GM04504 (cell line): ENCODE measurements around the gene TMCO4.

Source experiments
- DNase-seq: peaks from one replicate; pipeline ENCODE4 v3.0.0-alpha.2; 2012; ENCODE audit warnings: low read depth

TMCO4 gene

DNA sequence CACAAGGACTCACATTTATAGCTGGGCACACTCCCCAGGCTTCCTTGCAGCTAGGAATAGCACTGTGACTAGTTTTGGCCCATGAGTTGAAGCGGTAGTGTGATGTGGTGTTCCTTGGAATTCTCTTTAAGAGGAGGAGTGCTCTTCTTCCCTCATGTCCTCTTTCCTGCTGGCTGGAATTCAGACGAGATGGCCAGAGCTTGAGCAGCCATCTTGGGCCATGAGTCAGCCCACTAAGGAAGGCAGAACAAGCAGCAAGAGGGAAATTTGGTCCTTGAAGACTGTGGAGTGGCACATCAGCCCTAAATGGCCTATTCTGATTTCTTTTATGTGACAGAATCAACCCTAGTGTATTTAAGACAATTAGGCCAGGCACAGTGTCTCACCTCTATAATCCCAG is 115.0 kb downstream of the TMCO4 start:
- no peak for DNase-seq

DNA sequence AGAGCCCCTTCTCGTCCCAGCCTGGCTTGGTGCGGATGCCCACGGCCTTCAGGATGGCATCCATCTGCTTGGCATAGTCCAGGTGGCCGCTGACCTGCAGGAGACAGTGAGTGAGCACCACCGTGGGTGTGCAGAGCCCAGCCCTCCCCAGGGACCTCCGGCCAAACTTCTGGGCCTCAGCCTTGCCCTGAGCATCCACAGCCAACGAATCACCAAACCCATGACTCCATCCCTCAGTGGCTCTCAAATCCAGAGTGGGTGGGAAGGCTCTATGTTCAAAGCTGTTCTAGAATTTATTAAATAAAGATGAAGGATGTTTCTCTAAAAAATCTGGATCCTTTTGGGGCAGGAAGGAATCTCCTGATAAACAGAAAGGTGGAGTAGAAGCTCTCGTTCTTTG is 116.4 kb downstream of the TMCO4 start:
- DNase-seq, result no peak

DNA sequence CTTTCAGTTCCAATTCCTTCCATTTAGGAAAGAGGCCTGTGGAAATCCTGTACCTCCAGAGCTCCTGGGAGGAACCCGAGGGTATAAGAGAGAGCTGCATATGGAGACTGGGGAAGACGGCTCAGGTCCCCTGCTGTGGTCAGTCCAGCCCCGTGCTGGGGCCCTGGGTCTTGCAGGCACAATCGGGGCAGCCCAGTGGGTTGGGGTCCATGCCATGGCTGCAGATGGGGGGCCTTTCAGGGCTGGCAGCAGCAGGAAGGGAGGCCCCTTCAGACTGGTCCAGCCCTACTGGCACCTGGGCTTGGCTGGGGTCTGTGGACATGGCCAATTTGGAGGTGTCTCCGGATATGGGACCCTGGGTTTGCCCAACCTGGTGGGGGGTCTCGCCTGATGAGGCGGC is 116.8 kb downstream of the TMCO4 start:
- no peak for DNase-seq

DNA sequence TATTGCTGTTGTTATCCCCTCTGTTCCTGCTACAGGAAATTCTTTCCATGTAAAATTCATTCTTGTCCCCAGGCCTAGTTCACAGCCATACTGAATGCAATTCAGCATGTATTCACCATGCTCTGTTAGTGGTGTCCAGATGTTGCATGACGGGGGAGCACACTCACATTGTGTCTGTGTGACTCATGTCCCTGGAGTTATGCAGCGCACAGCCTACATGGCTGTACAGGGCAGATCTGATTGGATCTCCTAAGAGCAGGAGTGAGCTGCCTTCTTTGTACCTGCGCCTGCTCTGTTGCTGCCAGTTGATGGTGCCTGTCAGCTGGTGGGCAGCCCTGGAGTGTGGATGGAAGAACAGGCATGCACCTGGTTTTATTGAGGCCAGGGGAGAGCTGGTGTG is 117.5 kb downstream of the TMCO4 start:
- DNase-seq, result peak; percentile 82

DNA sequence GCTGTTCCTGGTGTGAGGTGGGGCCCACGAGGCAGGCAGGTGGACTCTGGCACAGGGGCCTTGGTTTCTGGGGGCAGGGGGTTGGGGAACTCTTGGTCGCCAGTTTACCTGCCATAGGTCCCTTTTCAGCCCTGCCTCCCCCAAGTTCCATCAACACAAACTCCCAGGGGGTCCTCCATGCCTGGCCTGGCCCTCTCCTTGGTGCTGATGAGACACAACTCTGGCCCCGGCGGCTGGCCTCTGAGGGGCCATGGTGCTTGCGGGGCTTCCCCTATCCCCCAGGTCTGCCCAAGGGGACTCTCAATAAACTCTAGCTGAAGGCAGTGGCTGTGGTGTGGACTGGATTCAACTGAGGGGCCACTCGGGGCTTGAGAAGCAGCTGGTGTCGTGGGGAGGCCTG is 119.1 kb downstream of the TMCO4 start:
- DNase-seq, result no peak

DNA sequence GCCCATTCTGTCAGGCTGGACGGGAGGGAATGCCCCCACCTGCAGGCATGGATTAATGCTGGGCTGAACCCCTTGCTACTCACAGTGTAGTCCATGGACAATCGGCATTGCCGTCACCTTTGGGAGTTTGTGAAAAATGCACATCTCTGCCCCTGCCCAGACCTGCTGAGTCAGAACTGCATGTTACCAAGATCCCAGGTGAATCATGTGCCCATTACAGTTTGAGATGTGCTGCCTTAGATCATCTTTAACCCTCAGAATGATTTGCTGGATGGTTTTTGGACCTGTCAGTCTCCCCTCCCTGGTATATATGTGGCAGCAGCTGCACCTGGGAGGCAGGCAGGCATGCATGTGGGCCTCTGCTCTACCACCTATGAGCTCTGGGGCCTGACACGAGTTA is 120.0 kb downstream of the TMCO4 start:
- no peak for DNase-seq

DNA sequence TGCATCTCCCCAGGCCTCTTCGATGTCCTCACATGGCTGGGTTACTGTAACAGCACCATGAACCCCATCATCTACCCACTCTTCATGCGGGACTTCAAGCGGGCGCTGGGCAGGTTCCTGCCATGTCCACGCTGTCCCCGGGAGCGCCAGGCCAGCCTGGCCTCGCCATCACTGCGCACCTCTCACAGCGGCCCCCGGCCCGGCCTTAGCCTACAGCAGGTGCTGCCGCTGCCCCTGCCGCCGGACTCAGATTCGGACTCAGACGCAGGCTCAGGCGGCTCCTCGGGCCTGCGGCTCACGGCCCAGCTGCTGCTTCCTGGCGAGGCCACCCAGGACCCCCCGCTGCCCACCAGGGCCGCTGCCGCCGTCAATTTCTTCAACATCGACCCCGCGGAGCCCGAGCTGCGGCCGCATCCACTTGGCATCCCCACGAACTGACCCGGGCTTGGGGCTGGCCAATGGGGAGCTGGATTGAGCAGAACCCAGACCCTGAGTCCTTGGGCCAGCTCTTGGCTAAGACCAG is 120.7 kb downstream of the TMCO4 start:
- no peak for DNase-seq

DNA sequence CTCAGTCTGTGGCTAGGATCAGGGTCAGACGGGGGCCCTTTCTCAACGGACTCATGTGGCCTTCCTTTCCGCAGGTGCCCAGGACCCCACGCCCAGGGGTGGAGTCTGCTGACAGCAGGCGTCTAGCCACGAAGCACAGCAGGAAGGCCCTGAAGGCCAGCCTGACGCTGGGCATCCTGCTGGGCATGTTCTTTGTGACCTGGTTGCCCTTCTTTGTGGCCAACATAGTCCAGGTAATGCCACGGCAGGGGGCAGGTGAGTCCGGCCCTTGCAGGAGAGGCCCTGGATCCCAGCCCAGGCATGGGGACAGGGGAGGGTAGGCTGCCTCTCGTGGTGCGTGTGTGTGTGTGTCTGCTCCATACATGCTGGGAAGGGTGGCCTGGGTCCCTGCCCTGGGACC is 121.2 kb downstream of the TMCO4 start:
- no peak for DNase-seq

DNA sequence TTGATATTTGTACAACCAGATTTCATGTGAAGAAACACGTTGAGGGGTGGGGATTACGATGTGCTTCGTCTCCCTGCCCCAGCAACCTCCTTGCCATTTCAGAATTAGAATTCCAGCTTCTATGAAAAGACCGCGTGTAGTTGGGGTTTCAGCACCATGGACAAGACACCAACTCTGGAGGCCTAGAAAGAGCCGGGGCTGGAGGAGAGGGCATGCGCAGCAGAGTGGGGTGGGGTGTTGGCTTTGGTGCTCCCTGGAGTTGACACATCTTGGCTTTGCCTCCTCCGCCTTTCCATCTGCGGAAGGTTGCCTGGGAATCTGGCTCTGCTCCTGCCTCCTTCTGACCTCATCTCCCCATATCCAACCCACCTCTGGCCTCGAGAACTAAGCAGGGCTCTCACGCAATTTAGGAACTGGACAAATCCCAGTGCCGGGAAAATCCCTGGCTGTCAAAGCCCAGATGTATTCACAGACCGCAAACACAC is 123.2 kb downstream of the TMCO4 start:
- DNase-seq, result peak; percentile 87

DNA sequence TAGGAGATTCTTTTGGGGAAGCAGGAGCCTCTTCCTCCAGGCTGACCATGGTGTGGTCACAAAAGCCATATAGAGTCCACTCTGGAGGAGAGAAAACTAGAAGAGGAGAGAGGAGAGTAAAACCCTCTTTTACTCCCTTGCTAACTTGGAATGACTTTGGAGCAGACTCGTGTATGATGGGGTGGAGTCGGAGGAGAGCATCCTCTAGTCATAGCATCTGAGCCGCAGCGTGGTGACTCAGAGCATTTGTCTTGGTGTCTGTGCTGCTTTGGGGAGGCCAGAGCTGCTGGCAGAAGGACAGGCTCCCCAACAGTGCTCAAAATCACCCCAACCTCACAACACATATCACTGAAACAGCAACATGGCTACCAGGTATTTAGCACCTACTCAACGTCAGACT is 123.9 kb downstream of the TMCO4 start:
- DNase-seq, result no peak

DNA sequence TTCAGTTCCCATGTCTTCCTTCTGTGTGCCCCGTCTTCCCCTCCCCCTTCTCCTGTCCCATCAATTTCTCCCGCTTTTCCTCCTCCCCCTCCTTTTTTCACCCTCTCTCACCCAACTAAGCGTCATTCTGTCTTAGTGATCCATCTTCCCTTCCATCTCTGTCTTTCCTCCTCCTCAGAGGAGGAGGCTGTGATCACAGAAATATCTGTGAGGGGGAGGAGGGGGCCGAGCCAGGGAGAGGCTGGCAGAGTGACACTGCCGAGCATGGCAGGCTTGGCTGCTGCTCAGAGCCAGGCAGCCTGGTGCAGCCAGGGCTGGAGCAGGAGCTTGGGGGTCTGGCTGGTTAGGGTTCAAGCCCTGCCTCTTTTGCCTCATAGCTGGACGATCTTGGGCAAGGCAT is 127.5 kb downstream of the TMCO4 start:
- no peak for DNase-seq

DNA sequence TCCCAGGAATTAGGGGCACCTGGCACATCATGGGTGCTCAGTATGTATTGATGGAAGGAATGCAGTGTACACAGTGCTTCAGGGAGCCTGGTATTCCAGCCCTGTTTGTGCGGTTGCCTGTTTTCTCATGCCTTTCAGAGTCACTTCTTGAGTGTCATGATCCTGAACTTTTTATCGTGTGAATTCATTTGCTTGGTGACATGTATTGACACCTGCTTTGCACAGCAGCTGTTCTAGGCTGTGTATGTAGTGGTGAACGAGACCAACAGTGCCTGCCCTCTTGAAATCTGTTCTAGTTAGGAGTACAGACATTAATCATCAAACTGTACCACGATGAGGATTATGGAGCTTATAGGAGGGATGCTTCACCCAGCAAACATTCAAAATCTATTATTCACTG is 128.9 kb downstream of the TMCO4 start:
- no peak for DNase-seq

DNA sequence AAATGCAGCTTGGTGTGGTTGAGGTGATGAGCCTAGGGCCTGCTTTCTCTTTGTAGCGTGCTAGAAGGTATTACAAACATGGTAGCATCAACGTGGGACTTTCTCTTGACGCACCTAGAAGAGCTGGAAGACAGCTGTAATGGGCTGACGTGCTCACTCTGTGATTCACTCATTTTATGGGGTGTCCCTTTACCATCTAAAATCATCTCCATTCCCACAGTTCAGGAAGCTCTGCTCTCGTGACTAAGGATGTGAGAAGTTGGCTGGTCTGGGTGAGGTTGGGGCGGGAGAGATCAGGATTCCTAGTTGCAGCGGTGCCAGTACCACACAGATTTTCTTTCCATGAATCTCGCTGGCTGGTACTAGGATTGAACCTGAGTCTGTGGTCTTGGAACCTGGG is 130.8 kb downstream of the TMCO4 start:
- no peak for DNase-seq

DNA sequence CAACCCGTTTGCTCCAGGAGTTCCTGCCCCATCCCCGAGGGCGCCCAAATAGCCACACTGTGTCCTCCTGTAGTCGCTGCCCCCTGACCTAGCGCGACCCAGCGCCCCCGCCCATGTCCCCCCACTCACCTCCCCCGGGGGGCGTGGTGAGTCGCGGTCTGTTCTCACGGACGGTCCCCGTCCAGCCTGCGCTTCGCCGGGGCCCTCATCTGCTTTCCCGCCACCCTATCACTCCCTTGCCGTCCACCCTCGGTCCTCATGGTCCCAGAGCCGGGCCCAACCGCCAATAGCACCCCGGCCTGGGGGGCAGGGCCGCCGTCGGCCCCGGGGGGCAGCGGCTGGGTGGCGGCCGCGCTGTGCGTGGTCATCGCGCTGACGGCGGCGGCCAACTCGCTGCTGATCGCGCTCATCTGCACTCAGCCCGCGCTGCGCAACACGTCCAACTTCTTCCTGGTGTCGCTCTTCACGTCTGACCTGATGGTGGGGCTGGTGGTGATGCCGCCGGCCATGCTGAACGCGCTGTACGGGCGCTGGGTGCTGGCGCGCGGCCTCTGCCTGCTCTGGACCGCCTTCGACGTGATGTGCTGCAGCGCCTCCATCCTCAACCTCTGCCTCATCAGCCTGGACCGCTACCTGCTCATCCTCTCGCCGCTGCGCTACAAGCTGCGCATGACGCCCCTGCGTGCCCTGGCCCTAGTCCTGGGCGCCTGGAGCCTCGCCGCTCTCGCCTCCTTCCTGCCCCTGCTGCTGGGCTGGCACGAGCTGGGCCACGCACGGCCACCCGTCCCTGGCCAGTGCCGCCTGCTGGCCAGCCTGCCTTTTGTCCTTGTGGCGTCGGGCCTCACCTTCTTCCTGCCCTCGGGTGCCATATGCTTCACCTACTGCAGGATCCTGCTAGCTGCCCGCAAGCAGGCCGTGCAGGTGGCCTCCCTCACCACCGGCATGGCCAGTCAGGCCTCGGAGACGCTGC is 133.9 kb downstream of the TMCO4 start:
- no peak for DNase-seq

DNA sequence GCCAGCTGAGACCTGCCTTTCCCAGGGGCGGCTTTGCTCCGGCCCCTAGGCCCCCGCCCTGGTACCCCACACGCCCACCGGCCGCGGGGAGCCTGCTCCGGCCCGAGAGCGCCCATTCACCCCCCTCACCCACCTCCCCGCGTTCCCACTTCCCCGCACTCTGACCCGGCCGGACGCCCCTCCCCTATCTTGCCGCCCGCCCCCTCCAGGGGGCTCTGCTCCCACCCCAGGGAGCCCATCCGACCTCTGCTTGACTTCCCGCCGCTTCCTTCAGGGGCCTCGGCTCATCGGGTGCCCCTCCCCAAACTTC is 134.6 kb downstream of the TMCO4 start:
- no peak for DNase-seq

DNA sequence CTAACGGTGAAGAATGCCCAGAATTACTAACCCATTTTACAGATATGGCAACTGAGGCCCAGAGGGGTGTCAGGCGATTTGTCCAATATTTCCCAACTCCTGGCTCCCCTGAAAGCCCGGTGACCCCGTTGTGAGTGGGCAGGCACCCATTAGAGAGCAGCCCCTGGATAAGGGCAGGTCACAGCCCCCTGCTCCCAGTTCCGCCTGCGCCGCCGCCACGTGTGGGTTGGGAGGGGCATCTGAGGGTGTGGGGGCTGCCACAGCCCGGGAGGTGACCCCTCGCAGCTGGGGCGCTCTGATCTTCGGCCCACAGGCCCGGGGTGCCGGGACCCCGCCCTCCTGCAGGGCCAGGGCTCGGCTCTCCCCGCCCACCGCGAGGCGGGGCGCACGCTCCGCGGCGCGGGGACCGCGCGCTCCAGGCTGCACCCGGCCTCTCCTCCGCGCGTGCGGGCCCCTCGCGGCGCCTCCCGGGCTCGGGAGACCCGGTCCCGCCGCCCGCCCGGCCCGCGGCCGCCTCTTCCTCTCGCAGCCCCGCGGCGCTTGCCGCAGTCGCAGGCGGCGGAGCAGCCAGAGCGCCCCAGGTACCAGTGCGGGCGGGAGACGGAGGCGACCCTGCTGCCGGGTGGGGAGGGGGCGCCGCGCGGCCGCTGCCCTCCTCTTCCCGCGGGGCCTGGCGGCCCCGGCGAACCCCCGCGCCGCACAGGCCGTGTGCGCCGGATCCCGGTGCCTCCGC is 135.1 kb downstream of the TMCO4 start, which contains the start of gene HTR6:
Gene HTR6 (plus strand): TSS at position 423 of the 733 bp plus-strand sequence. CDS start 879 bp downstream, outside the sequence.
- DNase-seq, result no peak

DNA sequence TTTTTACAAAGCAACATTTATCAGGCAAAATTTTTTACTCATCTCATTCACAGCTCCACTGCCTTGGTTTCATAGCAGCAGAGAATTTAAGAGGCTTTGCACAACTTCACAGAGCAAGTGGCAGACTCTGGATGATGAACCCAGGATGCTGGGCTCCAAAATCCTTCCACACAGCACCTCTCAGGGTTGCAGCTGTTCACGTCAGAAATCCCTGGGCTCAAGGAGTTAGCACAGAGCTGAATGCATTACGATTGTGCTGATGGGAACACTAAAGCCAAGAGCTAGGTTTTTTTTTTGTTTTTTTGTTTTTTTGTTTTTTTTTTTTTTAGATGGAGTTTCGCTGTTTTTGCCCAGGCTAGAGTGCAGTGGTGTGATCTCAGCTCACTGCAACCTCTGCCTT is 137.4 kb downstream of the TMCO4 start:
- no peak for DNase-seq

DNA sequence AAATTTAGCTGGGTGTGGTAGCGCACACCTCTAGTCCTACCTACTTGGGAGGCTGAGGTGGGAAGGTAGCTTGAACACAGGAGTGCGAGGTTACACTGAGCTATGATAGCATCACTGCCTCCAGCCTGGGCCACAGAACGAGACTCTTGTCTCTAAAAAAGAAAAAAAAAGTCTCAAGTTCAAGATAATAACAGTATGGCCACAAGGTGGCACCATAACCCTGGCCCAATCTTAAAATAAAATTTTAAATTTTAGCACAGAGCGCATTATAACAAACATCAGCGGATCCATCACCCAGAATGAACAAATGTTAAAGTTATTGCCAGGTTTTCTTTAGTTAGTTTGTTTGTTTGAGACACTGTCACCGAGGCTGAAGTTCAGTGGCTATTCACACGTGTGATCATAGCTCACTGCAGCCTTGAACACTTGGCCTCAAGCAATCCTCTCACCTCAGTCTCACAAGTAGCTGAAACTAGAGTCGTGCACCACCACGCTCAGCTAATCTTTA is 137.9 kb downstream of the TMCO4 start:
- DNase-seq, result no peak

DNA sequence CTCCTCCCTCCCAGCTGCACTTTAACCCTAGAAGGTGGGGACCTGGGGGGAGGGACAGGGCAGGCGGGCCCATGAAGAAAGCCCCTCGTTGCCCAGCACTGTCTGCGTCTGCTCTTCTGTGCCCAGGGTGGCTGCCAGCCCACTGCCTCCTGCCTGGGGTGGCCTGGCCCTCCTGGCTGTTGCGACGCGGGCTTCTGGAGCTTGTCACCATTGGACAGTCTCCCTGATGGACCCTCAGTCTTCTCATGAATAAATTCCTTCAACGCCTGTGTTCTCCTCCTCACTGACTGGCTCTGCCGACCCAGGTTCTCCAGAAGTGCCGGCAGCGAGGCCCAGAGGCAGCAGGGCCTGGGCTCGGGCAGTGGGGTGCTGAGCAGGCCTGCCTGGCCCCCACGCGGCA is 141.5 kb downstream of the TMCO4 start:
- DNase-seq, result no peak

DNA sequence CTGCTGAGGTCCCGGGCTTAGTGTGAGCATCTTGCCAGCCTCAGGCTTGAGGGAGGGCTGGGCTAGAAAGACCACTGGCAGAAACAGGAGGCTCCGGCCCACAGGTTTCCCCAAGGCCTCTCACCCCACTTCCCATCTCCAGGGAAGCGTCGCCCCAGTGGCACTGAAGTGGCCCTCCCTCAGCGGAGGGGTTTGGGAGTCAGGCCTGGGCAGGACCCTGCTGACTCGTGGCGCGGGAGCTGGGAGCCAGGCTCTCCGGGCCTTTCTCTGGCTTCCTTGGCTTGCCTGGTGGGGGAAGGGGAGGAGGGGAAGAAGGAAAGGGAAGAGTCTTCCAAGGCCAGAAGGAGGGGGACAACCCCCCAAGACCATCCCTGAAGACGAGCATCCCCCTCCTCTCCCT is 142.2 kb downstream of the TMCO4 start:
- DNase-seq, result no peak

DNA sequence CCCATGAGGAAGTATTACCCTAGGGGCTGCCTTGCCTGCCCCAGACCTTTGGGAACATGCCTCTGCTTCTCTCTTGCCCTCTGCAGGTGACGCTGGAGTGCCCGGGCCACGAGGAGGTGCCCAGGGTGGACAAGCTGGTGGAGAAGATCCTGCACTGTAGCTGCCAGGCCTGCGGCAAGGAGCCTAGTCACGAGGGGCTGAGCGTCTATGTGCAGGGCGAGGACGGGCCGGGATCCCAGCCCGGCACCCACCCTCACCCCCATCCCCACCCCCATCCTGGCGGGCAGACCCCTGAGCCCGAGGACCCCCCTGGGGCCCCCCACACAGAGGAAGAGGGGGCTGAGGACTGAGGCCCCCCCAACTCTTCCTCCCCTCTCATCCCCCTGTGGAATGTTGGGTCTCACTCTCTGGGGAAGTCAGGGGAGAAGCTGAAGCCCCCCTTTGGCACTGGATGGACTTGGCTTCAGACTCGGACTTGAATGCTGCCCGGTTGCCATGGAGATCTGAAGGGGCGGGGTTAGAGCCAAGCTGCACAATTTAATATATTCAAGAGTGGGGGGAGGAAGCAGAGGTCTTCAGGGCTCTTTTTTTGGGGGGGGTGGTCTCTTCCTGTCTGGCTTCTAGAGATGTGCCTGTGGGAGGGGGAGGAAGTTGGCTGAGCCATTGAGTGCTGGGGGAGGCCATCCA is 142.8 kb downstream of the TMCO4 start:
- no peak for DNase-seq

DNA sequence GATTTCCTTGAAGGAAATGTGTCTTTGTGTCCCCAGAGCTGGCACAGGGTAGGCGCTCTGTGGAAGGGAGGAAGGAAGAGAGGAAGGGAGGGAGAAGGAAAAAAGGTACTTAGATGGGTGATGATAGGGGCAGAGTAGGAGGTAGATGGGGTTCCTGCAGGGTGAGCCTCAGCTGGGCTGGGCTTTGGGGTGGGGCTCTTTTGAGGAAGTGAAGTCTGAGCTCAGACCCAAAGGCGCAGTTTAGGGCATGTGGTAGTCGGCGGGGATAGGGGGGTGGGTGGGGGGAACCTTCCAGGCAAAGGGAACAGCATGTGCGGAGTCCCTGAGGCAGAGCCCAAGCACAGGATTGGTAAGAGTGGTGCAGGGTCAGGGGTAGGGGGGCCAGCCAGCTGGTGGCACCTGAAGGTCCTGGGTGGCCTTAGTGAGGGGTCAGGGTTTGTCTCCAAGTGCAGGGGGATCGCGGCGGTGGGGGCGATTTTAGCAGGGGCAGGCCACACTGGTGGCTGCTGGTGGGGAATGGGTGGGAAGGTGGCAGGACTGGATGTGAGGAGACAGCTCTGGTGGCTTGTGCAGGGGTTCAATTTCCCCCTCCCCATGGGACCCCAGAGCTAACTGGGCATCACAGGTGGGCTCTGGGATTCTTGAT is 143.5 kb downstream of the TMCO4 start:
- no peak for DNase-seq
